GM23248 (cell line): ENCODE data around the gene CHMP4A. TPM values are rescaled to one million over a fixed set of nuclear protein-coding genes. Genes with fewer than 3 reads are reported as not detected.

Experiments used
- DNase-seq: peaks from one replicate; pipeline ENCODE4 v3.0.0-alpha.2; 2015
- H2AFZ ChIP-seq: fragments of 200-600 bp; sonication (generic); 2 replicates; pipeline ENCODE4 v1.6.1; 2016; ENCODE audit warnings: antibody characterized with exemption
- H3F3A ChIP-seq: fragments of 200-600 bp; sonication (generic); 2 replicates; pipeline ENCODE4 v1.6.1; 2016; ENCODE audit warnings: mild to moderate bottlenecking, antibody characterized with exemption, mixed run types; ENCODE audit not compliant: insufficient read depth
- H3K27ac ChIP-seq: fragments of 200-600 bp; sonication (generic); 2 replicates; pipeline ENCODE4 v1.5.1; 2016; ENCODE audit warnings: mild to moderate bottlenecking
- H3K27me3 ChIP-seq: fragments of 200-600 bp; sonication (generic); replicated peaks from 2 replicates; pipeline ENCODE4 v1.6.1; 2016; ENCODE audit warnings: mild to moderate bottlenecking; ENCODE audit not compliant: insufficient read depth
- H3K36me3 ChIP-seq: fragments of 200-600 bp; sonication (generic); 2 replicates; pipeline ENCODE4 v1.6.1; 2016; ENCODE audit warnings: low read depth, mild to moderate bottlenecking
- H3K4me1 ChIP-seq: fragments of 200-600 bp; sonication (generic); 2 replicates; pipeline ENCODE4 v1.6.1; 2016; ENCODE audit warnings: mild to moderate bottlenecking; ENCODE audit not compliant: insufficient read depth
- H3K4me2 ChIP-seq: fragments of 200-600 bp; sonication (generic); one replicate; pipeline ENCODE4 v1.6.1; 2016; ENCODE audit warnings: mild to moderate bottlenecking; ENCODE audit not compliant: unreplicated experiment
- H3K4me3 ChIP-seq: fragments of 200-600 bp; sonication (generic); 2 replicates; pipeline ENCODE4 v1.5.1; 2016; ENCODE audit warnings: mild to moderate bottlenecking
- H3K79me2 ChIP-seq: fragments of 200-600 bp; sonication (generic); 2 replicates; pipeline ENCODE4 v1.6.1; 2016; ENCODE audit warnings: mild to moderate bottlenecking; ENCODE audit not compliant: insufficient read depth
- H3K9ac ChIP-seq: fragments of 200-600 bp; sonication (generic); 2 replicates; pipeline ENCODE4 v1.6.1; 2016; ENCODE audit warnings: mild to moderate bottlenecking
- H3K9me2 ChIP-seq: fragments of 200-600 bp; sonication (generic); 2 replicates; pipeline ENCODE4 v1.6.1; 2016; ENCODE audit warnings: mixed run types, mild to moderate bottlenecking, moderate library complexity; ENCODE audit not compliant: insufficient read depth
- H3K9me3 ChIP-seq: fragments of 200-600 bp; sonication (generic); one replicate; pipeline ENCODE4 v1.6.1; 2017; ENCODE audit warnings: low read depth
- H4K20me1 ChIP-seq: fragments of 200-600 bp; sonication (generic); 2 replicates; pipeline ENCODE4 v1.6.0; 2016; ENCODE audit not compliant: insufficient read depth
- EZH2 ChIP-seq: fragments of 200-600 bp; sonication (generic); IDR thresholded peaks from 2 replicates; pipeline ENCODE4 v1.6.1; 2018; ENCODE audit warnings: antibody characterized with exemption, mild to moderate bottlenecking; ENCODE audit not compliant: insufficient read depth, poor library complexity, severe bottlenecking
- EZH2phosphoT487 ChIP-seq: fragments of 200-600 bp; sonication (generic); IDR thresholded peaks from 2 replicates; pipeline ENCODE4 v1.6.1; 2018; ENCODE audit warnings: antibody characterized with exemption, moderate library complexity, mild to moderate bottlenecking, low read depth; ENCODE audit not compliant: insufficient read depth
- WGBS, 2 experiments: methylation state at CpG; one replicate each; pipeline ENCODE4 v1.1.6; 2015 to 2017; ENCODE audit warnings: low lambda C conversion rate in 2 of 2, low coverage in 1 of 2; ENCODE audit errors: missing lambda C conversion rate in 2 of 2; 5-methylcytosine and 5-hydroxymethylcytosine counted together
- in situ Hi-C: fragments of 300-500 bp; cut with MboI; formaldehyde crosslinking; loops from 2 replicates; pipeline ENCODE4 v1.15.0; 2020
- polyA plus RNA-seq: library from polyadenylated mRNA; unstranded; fragments of >200 nt; fragmentation: Nextera tagmentation; extraction: Ambion mirVana; gene quantifications from 2 replicates; pipeline ENCODE4 v1.2.1, GENCODE V29; 2016
- total RNA-seq: library from RNA; depleted of rRNA; stranded (reverse); fragments of >200 nt; shearing (Covaris generic); gene quantifications from 2 replicates; pipeline ENCODE4 v1.2.3, GENCODE V29; 2014

CHMP4A gene
- total and polyA plus RNA-seq, 2 experiments from 2014 or later, result 32.1 to 81.6 TPM

- no peaks in the 10 kb centered on the region for H4K20me1 ChIP-seq
- no peak overlapping the region for H3K9ac ChIP-seq
- H3K9me3 ChIP-seq, result no peaks in the 10 kb centered on the region
- TF ChIP-seq EZH2phosphoT487 (no peak), EZH2 (no peak)
- DNase-seq, result no peak
- H3K4me2 ChIP-seq, result no peak overlapping the region
- H3K27me3 ChIP-seq, result no peaks in the 10 kb centered on the region
- no peak overlapping the region for H3K27ac ChIP-seq
- 70 to 79% methylated on average over 5 of the region's 5 CpGs for WGBS, 2 experiments
- no peak overlapping the region for H3K4me3 ChIP-seq
- H3K4me1 ChIP-seq, result peaks cover 40% of the 10 kb centered on the region
- in situ Hi-C loops, result no loop called here
- no peak overlapping the region for H2AFZ ChIP-seq
- H3K9me2 ChIP-seq, result no peaks in the 10 kb centered on the region
- peaks cover 73% of the 10 kb centered on the region for H3K79me2 ChIP-seq
- H3K36me3 ChIP-seq, result peaks cover 37% of the 10 kb centered on the region
- H3F3A ChIP-seq, result peaks cover 35% of the 10 kb centered on the region
These were observed 24.8 kb upstream of the CHMP4A start for GRCh38 chr14:24238123-24238522.

- H3K4me1 ChIP-seq, result peaks cover 40% of the 10 kb centered on the region
- in situ Hi-C loops, result no loop called here
These were observed 24.2 kb upstream of the CHMP4A start for GRCh38 chr14:24237463-24237955.

GRCh38 chr14:24236689-24237462 lies 23.6 kb upstream of the CHMP4A start:
- no peak for DNase-seq
- peaks cover 34% of the 10 kb centered on the region for H3F3A ChIP-seq
- in situ Hi-C loops, result no loop called here
- H3K4me3 ChIP-seq, result no peak overlapping the region
- H3K4me2 ChIP-seq, result no peak overlapping the region
- H3K9me2 ChIP-seq, result no peaks in the 10 kb centered on the region
- no peaks in the 10 kb centered on the region for H4K20me1 ChIP-seq
- H2AFZ ChIP-seq, result no peak overlapping the region
- H3K27ac ChIP-seq, result 0 out of 2 replicates have a peak overlapping the region, but pooled peaks have one; percentile 2
- H3K27me3 ChIP-seq, result no peaks in the 10 kb centered on the region
- 91 to 94% methylated on average over 6 of the region's 6 CpGs for WGBS, 2 experiments
- no peak overlapping the region for H3K9ac ChIP-seq
- H3K9me3 ChIP-seq, result no peaks in the 10 kb centered on the region
- peaks cover 75% of the 10 kb centered on the region for H3K79me2 ChIP-seq
- TF ChIP-seq EZH2phosphoT487 (no peak), EZH2 (no peak)
- H3K36me3 ChIP-seq, result peaks cover 37% of the 10 kb centered on the region
- peaks cover 40% of the 10 kb centered on the region for H3K4me1 ChIP-seq

More at GRCh38 chr14:24237463-24237955, 24.2 kb upstream of the CHMP4A start:
- no peak for TF ChIP-seq EZH2
- no peak for TF ChIP-seq EZH2phosphoT487
- 78 to 91% methylated on average over 2 of the region's 2 CpGs for WGBS, 2 experiments
- no peak overlapping the region for H2AFZ ChIP-seq
- no peaks in the 10 kb centered on the region for H3K9me3 ChIP-seq
- DNase-seq, result no peak
- no peaks in the 10 kb centered on the region for H3K27me3 ChIP-seq
- H4K20me1 ChIP-seq, result no peaks in the 10 kb centered on the region
- no peak overlapping the region for H3K4me2 ChIP-seq
- H3K79me2 ChIP-seq, result peaks cover 74% of the 10 kb centered on the region
- no peak overlapping the region for H3K9ac ChIP-seq
- 0 out of 2 replicates have a peak overlapping the region, but pooled peaks have one; percentile 2 for H3K27ac ChIP-seq
- peaks cover 37% of the 10 kb centered on the region for H3K36me3 ChIP-seq
- H3K9me2 ChIP-seq, result no peaks in the 10 kb centered on the region
- no peak overlapping the region for H3K4me3 ChIP-seq
- H3F3A ChIP-seq, result peaks cover 34% of the 10 kb centered on the region

- DNase-seq, result no peak
- Histone ChIP-seq H4K20me1 (no peaks in the 10 kb centered on the region), H3K4me2 (no peak overlapping the region), H3K9ac (no peak overlapping the region), H3K27me3 (no peaks in the 10 kb centered on the region), H3K36me3 (peaks cover 35% of the 10 kb centered on the region), H3F3A (peaks cover 28% of the 10 kb centered on the region), H2AFZ (no peak overlapping the region), H3K9me3 (no peaks in the 10 kb centered on the region), H3K4me3 (no peak overlapping the region), H3K4me1 (peaks cover 34% of the 10 kb centered on the region), H3K27ac (no peak overlapping the region), H3K79me2 (peaks cover 75% of the 10 kb centered on the region), H3K9me2 (no peaks in the 10 kb centered on the region)
- TF ChIP-seq EZH2, result no peak
- no peak for TF ChIP-seq EZH2phosphoT487
- whole genome bisulfite sequencing, 2 experiments, result 97 to 99% methylated on average over 5 of the region's 5 CpGs
- in situ Hi-C loops, result no loop called here
These were observed 22.8 kb upstream of the CHMP4A start for GRCh38 chr14:24235804-24236688.
